Astrocyte (in vitro differentiated cells and primary cell): Measurements from ENCODE around the gene NDUFS8.

Experiments
- EZH2 ChIP-seq: IDR thresholded peaks from 2 replicates; pipeline ENCODE4 v1.6.1; 2012; ENCODE audit warnings: mild to moderate bottlenecking, low read length, inconsistent platforms; ENCODE audit not compliant: insufficient read depth
- TF ChIP-seq, protein P1 (sequence below): IDR thresholded peaks from 2 replicates; pipeline ENCODE4 v1.5.1; 2011; ENCODE audit warnings: low read depth, mild to moderate bottlenecking, inconsistent platforms, low read length, moderate library complexity; ENCODE audit not compliant: insufficient read depth

GRCh38 chr11:68013611-68014156 is 16.8 kb upstream of the NDUFS8 start:
- TF ChIP-seq, protein P1, sequence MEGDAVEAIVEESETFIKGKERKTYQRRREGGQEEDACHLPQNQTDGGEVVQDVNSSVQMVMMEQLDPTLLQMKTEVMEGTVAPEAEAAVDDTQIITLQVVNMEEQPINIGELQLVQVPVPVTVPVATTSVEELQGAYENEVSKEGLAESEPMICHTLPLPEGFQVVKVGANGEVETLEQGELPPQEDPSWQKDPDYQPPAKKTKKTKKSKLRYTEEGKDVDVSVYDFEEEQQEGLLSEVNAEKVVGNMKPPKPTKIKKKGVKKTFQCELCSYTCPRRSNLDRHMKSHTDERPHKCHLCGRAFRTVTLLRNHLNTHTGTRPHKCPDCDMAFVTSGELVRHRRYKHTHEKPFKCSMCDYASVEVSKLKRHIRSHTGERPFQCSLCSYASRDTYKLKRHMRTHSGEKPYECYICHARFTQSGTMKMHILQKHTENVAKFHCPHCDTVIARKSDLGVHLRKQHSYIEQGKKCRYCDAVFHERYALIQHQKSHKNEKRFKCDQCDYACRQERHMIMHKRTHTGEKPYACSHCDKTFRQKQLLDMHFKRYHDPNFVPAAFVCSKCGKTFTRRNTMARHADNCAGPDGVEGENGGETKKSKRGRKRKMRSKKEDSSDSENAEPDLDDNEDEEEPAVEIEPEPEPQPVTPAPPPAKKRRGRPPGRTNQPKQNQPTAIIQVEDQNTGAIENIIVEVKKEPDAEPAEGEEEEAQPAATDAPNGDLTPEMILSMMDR, result no peak
- no peak for TF ChIP-seq EZH2
